ENCODE results near the gene ARMCX6. TPM values are rescaled to one million over a fixed set of nuclear protein-coding genes. Genes with fewer than 3 reads are reported as not detected.

ARMCX6 gene
- total RNA-seq (2014; rRNA removed), result 33.7 and 52.8 TPM in 2 replicates
- percentile 80 among the genes with signal in this experiment for Bru-seq, nascent RNA
- percentile 95 among the genes with signal in this experiment for BruChase-seq, experiment 1, labeled RNA remaining after a 6-hour chase
- BruChase-seq, experiment 2, labeled RNA remaining after a 2-hour chase, result percentile 90 among the genes with signal in this experiment
- long read RNA-seq, transcript ARMCX6-201 (3 exons, 1,846 nt), result minor isoform, 10 of 43 reads
- long read RNA-seq, transcript ARMCX6-206 (4 exons, 846 nt), result major isoform, 11 of 43 reads
- long read RNA-seq, partial matches to known transcripts, result 2 of 43 reads
- long read RNA-seq, other reads (novel, unspliced or antisense), result 18 of 43 reads

GRCh38 chrX:101617211-101618191 is at the start of gene ARMCX6:
ARMCX6 (minus strand) TSS chrX:101618000; CDS start chrX:101616620, 1,380 bp downstream.
- Histone ChIP-seq H3K9ac (ENCODE audit: low read length) (peak within 1 kb of the TSS; percentile 80), H3K9me3 (ENCODE audit: low read length) (no peaks in the 10 kb centered on the region), H2AFZ (ENCODE audit: low read length) (peak within 1 kb of the TSS; percentile 93), H3K9me2 (replicated peaks; ENCODE audit: low read length) (no peaks in the 10 kb centered on the region), H3K27ac (ENCODE audit: low read length) (no peak within 1 kb of the TSS), H3K27me3 (ENCODE audit: low read length) (no peaks in the 10 kb centered on the region), H4K20me1 (ENCODE audit: low read length) (no peaks in the 10 kb centered on the region), H3F3A (ENCODE audit: low read length, unreplicated experiment) (no peaks in the 10 kb centered on the region), H3K36me3 (ENCODE audit: low read depth, low read length) (no peaks in the 10 kb centered on the region), H3K79me2 (ENCODE audit: low read length) (peaks cover 9% of the 10 kb centered on the region; the same call in 1 of the 2 replicates), H3K4me1 (ENCODE audit: insufficient read depth, low read length) (peaks cover 11% of the 10 kb centered on the region; the same call in 1 of the 2 replicates), H3K4me3 (ENCODE audit: low read length) (peak within 1 kb of the TSS; percentile 85), H3K4me2 (ENCODE audit: low read length) (peak within 1 kb of the TSS; percentile 95)
- TF ChIP-seq CTCF (conservative IDR thresholded peaks at IDR 0.05; ENCODE audit: low read depth, low read length), result peak; percentile 52
- no peak for TF ChIP-seq EZH2 (IDR thresholded peaks at IDR 0.05; ENCODE audit: low read length, unreplicated experiment)
- no peak for TF ChIP-seq EZH2phosphoT487 (IDR thresholded peaks at IDR 0.05; ENCODE audit: borderline replicate concordance, low read length)
- ChIA-PET CTCF (no interaction called here), POLR2A (ENCODE audit: unreplicated experiment) (no interaction called here)
- ATAC-seq (peak; percentile 84), DNase-seq (peak; percentile 58)
- no TSS peak for BruUV-seq (replicated peaks)
- intact Hi-C loops (cut with micrococcal nuclease), result loop anchor here (5.0 kb wide), 1 partner anchor 140 kb away; no protein-coding TSS in a partner anchor

- peak within 1 kb of the TSS; percentile 58 for H3K9ac ChIP-seq (ENCODE audit: low read length)
- intact Hi-C loops (cut with micrococcal nuclease), result no loop called here
- CTCF ChIA-PET, result no interaction called here
Observed at GRCh38 chrX:101659601-101660063, 41.8 kb upstream of the ARMCX6 start, which contains the start of gene ARMCX2. ARMCX2 (minus strand) TSS chrX:101659850; CDS start chrX:101657588, 2,262 bp downstream.

More at GRCh38 chrX:101659601-101660063, 41.8 kb upstream of the ARMCX6 start, which contains the start of gene ARMCX2:
- Histone ChIP-seq H3F3A (ENCODE audit: low read length, unreplicated experiment) (no peaks in the 10 kb centered on the region), H3K79me2 (ENCODE audit: low read length) (no peaks in the 10 kb centered on the region), H3K4me1 (ENCODE audit: insufficient read depth, low read length) (no peaks in the 10 kb centered on the region), H2AFZ (ENCODE audit: low read length) (peak within 1 kb of the TSS; percentile 81), H3K4me2 (ENCODE audit: low read length) (peak within 1 kb of the TSS; percentile 89), H3K9me2 (replicated peaks; ENCODE audit: low read length) (no peaks in the 10 kb centered on the region), H3K4me3 (ENCODE audit: low read length) (peak within 1 kb of the TSS; percentile 74), H4K20me1 (ENCODE audit: low read length) (no peaks in the 10 kb centered on the region), H3K27me3 (ENCODE audit: low read length) (peaks cover 12% of the 10 kb centered on the region), H3K36me3 (ENCODE audit: low read depth, low read length) (no peaks in the 10 kb centered on the region), H3K9me3 (ENCODE audit: low read length) (no peaks in the 10 kb centered on the region), H3K27ac (ENCODE audit: low read length) (no peak within 1 kb of the TSS)
- ATAC-seq (no peak), DNase-seq (no peak)
- POLR2A ChIA-PET (ENCODE audit: unreplicated experiment), result no interaction called here
- BruUV-seq (replicated peaks), result no TSS peak
- TF ChIP-seq EZH2 (IDR thresholded peaks at IDR 0.05; ENCODE audit: low read length, unreplicated experiment) (no peak), EZH2phosphoT487 (IDR thresholded peaks at IDR 0.05; ENCODE audit: borderline replicate concordance, low read length) (no peak), CTCF (conservative IDR thresholded peaks at IDR 0.05; ENCODE audit: low read depth, low read length) (no peak)
